HepG2 (cell line): ENCODE data around the gene INSR. TPM values are rescaled to one million over a fixed set of nuclear protein-coding genes. Genes with fewer than 3 reads are reported as not detected.
A peak's percentile ranks its signal among the peaks of the same experiment; 100 is the strongest.

Experiments
- MAFF ChIP-seq: IDR thresholded peaks from 2 replicates; pipeline ENCODE4 v1.6.1; 2011; ENCODE audit warnings: low read depth, low read length, improper control_type of control experiment
- SMAD3 ChIP-seq: sonication (generic); formaldehyde crosslinking; IDR thresholded peaks from 2 replicates; pipeline ENCODE4 v1.4.0; 2020; ENCODE audit warnings: missing genetic modification reagents
- SRY ChIP-seq: sonication (generic); formaldehyde crosslinking; IDR thresholded peaks from 2 replicates; pipeline ENCODE4 v1.8.0; 2022; ENCODE audit warnings: mild to moderate bottlenecking, missing genetic modification reagents
- THYN1 ChIP-seq: sonication (generic); formaldehyde crosslinking; IDR thresholded peaks from 2 replicates; pipeline ENCODE4 v1.8.1; 2023; ENCODE audit warnings: low read depth, mild to moderate bottlenecking, moderate library complexity, missing genetic modification reagents, borderline replicate concordance
- WIZ ChIP-seq: sonication (generic); formaldehyde crosslinking; IDR thresholded peaks from 2 replicates; pipeline ENCODE4 v1.5.1; 2020; ENCODE audit warnings: mild to moderate bottlenecking, missing genetic modification reagents
- ZC3H13 ChIP-seq: sonication (generic); formaldehyde crosslinking; IDR thresholded peaks from 2 replicates; pipeline ENCODE4 v1.8.1; 2023; ENCODE audit warnings: mild to moderate bottlenecking, missing genetic modification reagents, moderate library complexity
- ZFP36 ChIP-seq: fragments of 150-350 bp; IDR thresholded peaks from 2 replicates; pipeline ENCODE4 v1.6.1; 2018; ENCODE audit warnings: borderline replicate concordance, low read length, low read depth; ENCODE audit not compliant: partially characterized antibody
- ZNF317 ChIP-seq: sonication (generic); formaldehyde crosslinking; IDR thresholded peaks from 2 replicates; pipeline ENCODE4 v1.5.0; 2020; ENCODE audit warnings: mild to moderate bottlenecking, missing genetic modification reagents
- ZNF33A ChIP-seq: sonication (generic); formaldehyde crosslinking; IDR thresholded peaks from 2 replicates; pipeline ENCODE4 v1.5.1; 2020; ENCODE audit warnings: missing genetic modification reagents, mild to moderate bottlenecking, moderate library complexity, borderline replicate concordance
- ZNF615 ChIP-seq: sonication (generic); formaldehyde crosslinking; IDR thresholded peaks from 2 replicates; pipeline ENCODE4 v1.5.0; 2020; ENCODE audit warnings: mild to moderate bottlenecking, missing genetic modification reagents, borderline replicate concordance
- ZNF788 ChIP-seq: sonication (generic); formaldehyde crosslinking; IDR thresholded peaks from 2 replicates; pipeline ENCODE4 v1.5.0; 2020; ENCODE audit warnings: mild to moderate bottlenecking, missing genetic modification reagents, borderline replicate concordance
- ZNF790 ChIP-seq: sonication (generic); formaldehyde crosslinking; IDR thresholded peaks from 2 replicates; pipeline ENCODE4 v1.8.0; 2022; ENCODE audit warnings: missing genetic modification reagents, mild to moderate bottlenecking, borderline replicate concordance
- ZSCAN9 ChIP-seq: IDR thresholded peaks from 2 replicates; pipeline ENCODE4 v1.6.1; 2016; ENCODE audit warnings: borderline replicate concordance
- polyA plus RNA-seq, 8 experiments: library from polyadenylated mRNA; depleted of rRNA in 3 of 8; stranded (reverse) in 7 of 8; unstranded in 1 of 8; fragments of >200 nt; fragmentation: Illumina TruSeq in 4 of 8; extraction: Trizol in 4 of 8; gene quantifications; 2 replicates each; pipeline versions ENCODE4 v1.2.1 to v1.2.3, GENCODE V29; 2011 to 2016; ENCODE audit warnings: low read depth in 4 of 8, missing spikeins in 1 of 8, mixed read lengths in 1 of 8; ENCODE audit not compliant: insufficient read depth in 1 of 8
- total RNA-seq, 5 experiments: library from RNA; depleted of rRNA; stranded (reverse); fragments of >200 nt; fragmentation: Illumina TruSeq; extraction: Trizol; gene quantifications; 2 replicates each; pipeline ENCODE4 v1.2.3, GENCODE V29; 2016; ENCODE audit warnings: low read depth in 1 of 5
- TF ChIP-seq, protein P1 (sequence below): sonication (generic); formaldehyde crosslinking; IDR thresholded peaks from 2 replicates; pipeline ENCODE4 v1.4.0; 2020; ENCODE audit warnings: missing genetic modification reagents
- TF ChIP-seq, protein P2 (sequence below): sonication (generic); formaldehyde crosslinking; IDR thresholded peaks from 2 replicates; pipeline ENCODE4; 2020; ENCODE audit warnings: missing genetic modification reagents, mild to moderate bottlenecking, borderline replicate concordance
- TF ChIP-seq, protein P3 (sequence below): sonication (generic); formaldehyde crosslinking; IDR thresholded peaks from 2 replicates; pipeline ENCODE4 v1.8.1; 2023; ENCODE audit warnings: mild to moderate bottlenecking, inconsistent platforms, moderate library complexity, missing genetic modification reagents, borderline replicate concordance
- TF ChIP-seq, protein P4 (sequence below): sonication (generic); formaldehyde crosslinking; IDR thresholded peaks from 2 replicates; pipeline ENCODE4 v1.5.0; 2020; ENCODE audit warnings: missing genetic modification reagents
- TF ChIP-seq, protein P5 (sequence below): sonication (generic); formaldehyde crosslinking; IDR thresholded peaks from 2 replicates; pipeline ENCODE4 v1.8.0; 2022; ENCODE audit warnings: mild to moderate bottlenecking, missing genetic modification reagents
- TF ChIP-seq, protein P6 (sequence below): sonication (generic); formaldehyde crosslinking; IDR thresholded peaks from 2 replicates; pipeline ENCODE4 v1.4.0; 2020; ENCODE audit warnings: missing genetic modification reagents

INSR gene
- total and polyA plus RNA-seq, 2 of the 13 experiments (the other 11 are each of a cell fraction or from before 2014, with no cell fraction given), result 24.2 to 29.8 TPM

DNA sequence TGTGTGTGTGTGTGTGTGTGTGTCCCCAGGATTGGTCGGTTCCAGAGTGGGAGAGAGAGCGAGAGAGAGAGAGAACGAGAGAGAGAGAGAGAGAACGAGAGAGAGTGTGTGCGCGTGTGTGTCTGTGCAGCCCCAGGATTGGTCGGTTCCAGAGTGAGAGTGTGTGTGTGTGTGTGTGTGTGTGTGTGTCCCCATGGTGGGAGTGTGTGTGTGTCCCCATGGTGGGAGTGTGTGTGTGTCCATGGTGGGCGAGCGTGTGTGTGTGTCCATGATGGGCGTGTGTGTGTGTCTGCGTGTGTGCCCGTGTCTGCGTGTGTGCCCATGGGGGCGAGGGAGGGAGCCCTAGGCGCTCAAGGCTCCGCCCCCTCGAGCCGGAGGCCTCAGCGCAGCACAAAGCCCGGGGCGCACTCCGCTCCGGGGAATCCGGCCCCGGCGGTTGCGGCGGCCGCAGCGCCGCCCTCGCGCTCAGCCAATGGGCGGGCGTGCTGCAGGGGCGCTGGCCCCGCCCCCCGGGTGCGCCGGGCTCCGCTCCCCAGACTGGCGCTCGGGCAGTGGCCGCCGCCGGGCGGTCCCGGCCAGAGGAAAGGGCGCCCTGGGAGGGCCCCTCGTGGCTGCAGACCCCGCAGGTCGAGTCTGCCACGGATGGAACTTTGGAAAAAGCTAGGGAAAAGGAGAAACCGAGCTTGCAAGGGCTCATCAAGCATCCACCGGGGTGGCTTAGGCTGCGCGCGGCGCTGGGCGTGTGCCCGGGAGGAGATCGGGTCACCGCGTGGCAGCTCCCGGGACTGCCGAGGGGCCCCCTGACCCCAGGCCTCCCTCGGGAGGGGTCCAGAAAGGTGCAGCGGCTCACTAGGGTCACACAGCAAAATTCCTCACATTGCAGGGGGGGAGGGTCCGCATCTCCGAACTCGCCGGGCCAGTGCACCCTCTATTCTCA is 96.2 kb downstream of the INSR start (continued):
- TF ChIP-seq, protein P1, sequence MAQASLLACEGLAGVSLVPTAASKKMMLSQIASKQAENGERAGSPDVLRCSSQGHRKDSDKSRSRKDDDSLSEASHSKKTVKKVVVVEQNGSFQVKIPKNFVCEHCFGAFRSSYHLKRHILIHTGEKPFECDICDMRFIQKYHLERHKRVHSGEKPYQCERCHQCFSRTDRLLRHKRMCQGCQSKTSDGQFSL (CRISPR knock-in tag), result 0 out of 2 replicates have a peak, but pooled peaks have one; percentile 45
- TF ChIP-seq ZNF317 (CRISPR knock-in tag) (no peak), ZFP36 (no peak), ZC3H13 (CRISPR knock-in tag) (no peak), ZNF788 (no peak; the same call in 1 of the 2 replicates), ZNF615 (CRISPR knock-in tag) (0 out of 2 replicates have a peak, but pooled peaks have one; percentile 71), SRY (CRISPR knock-in tag) (0 out of 2 replicates have a peak, but pooled peaks have one; percentile 1), MAFF (no peak; the same call in 1 of the 2 replicates), SMAD3 (0 out of 2 replicates have a peak, but pooled peaks have one; percentile 60), WIZ (CRISPR knock-in tag) (no peak), THYN1 (CRISPR knock-in tag) (no peak), ZSCAN9 (CRISPR knock-in tag) (0 out of 2 replicates have a peak, but pooled peaks have one; percentile 37), ZNF33A (CRISPR knock-in tag) (no peak), ZNF790 (CRISPR knock-in tag) (no peak)
- TF ChIP-seq, protein P2, sequence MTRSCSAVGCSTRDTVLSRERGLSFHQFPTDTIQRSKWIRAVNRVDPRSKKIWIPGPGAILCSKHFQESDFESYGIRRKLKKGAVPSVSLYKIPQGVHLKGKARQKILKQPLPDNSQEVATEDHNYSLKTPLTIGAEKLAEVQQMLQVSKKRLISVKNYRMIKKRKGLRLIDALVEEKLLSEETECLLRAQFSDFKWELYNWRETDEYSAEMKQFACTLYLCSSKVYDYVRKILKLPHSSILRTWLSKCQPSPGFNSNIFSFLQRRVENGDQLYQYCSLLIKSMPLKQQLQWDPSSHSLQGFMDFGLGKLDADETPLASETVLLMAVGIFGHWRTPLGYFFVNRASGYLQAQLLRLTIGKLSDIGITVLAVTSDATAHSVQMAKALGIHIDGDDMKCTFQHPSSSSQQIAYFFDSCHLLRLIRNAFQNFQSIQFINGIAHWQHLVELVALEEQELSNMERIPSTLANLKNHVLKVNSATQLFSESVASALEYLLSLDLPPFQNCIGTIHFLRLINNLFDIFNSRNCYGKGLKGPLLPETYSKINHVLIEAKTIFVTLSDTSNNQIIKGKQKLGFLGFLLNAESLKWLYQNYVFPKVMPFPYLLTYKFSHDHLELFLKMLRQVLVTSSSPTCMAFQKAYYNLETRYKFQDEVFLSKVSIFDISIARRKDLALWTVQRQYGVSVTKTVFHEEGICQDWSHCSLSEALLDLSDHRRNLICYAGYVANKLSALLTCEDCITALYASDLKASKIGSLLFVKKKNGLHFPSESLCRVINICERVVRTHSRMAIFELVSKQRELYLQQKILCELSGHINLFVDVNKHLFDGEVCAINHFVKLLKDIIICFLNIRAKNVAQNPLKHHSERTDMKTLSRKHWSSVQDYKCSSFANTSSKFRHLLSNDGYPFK (CRISPR knock-in tag), result 0 out of 2 replicates have a peak, but pooled peaks have one; percentile 10
- TF ChIP-seq, protein P3, sequence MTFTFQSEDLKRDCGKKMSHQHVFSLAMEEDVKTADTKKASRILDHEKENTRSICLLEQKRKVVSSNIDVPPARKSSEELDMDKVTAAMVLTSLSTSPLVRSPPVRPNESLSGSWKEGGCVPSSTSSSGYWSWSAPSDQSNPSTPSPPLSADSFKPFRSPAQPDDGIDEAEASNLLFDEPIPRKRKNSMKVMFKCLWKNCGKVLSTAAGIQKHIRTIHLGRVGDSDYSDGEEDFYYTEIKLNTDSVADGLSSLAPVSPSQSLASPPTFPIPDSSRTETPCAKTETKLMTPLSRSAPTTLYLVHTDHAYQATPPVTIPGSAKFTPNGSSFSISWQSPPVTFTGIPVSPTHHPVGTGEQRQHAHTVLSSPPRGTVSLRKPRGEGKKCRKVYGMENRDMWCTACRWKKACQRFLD (CRISPR knock-in tag), result no peak
- TF ChIP-seq, protein P4, sequence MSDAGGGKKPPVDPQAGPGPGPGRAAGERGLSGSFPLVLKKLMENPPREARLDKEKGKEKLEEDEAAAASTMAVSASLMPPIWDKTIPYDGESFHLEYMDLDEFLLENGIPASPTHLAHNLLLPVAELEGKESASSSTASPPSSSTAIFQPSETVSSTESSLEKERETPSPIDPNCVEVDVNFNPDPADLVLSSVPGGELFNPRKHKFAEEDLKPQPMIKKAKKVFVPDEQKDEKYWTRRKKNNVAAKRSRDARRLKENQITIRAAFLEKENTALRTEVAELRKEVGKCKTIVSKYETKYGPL (CRISPR knock-in tag), result peak; percentile 75; the same call in 1 of the 2 replicates
- TF ChIP-seq, protein P5, sequence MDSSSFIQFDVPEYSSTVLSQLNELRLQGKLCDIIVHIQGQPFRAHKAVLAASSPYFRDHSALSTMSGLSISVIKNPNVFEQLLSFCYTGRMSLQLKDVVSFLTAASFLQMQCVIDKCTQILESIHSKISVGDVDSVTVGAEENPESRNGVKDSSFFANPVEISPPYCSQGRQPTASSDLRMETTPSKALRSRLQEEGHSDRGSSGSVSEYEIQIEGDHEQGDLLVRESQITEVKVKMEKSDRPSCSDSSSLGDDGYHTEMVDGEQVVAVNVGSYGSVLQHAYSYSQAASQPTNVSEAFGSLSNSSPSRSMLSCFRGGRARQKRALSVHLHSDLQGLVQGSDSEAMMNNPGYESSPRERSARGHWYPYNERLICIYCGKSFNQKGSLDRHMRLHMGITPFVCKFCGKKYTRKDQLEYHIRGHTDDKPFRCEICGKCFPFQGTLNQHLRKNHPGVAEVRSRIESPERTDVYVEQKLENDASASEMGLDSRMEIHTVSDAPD (CRISPR knock-in tag), result no peak
- TF ChIP-seq, protein P6, sequence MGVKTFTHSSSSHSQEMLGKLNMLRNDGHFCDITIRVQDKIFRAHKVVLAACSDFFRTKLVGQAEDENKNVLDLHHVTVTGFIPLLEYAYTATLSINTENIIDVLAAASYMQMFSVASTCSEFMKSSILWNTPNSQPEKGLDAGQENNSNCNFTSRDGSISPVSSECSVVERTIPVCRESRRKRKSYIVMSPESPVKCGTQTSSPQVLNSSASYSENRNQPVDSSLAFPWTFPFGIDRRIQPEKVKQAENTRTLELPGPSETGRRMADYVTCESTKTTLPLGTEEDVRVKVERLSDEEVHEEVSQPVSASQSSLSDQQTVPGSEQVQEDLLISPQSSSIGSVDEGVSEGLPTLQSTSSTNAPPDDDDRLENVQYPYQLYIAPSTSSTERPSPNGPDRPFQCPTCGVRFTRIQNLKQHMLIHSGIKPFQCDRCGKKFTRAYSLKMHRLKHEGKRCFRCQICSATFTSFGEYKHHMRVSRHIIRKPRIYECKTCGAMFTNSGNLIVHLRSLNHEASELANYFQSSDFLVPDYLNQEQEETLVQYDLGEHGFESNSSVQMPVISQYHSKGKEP (CRISPR knock-in tag), result no peak
